Mesothelial cell of epicardium (in vitro differentiated cells): ENCODE data around the gene RND2. TPM values are rescaled to one million over a fixed set of nuclear protein-coding genes. Genes with fewer than 3 reads are reported as not detected.

Experiments
- DNase-seq, 2 experiments: peaks; one replicate each; pipeline ENCODE4 v3.0.0; 2021; ENCODE audit warnings: low spot score in 2 of 2; ENCODE audit not compliant: unreplicated experiment in 2 of 2
- H3K27ac Mint-ChIP-seq: 2 replicates; pipeline ENCODE4 v1.8.0; 2021; ENCODE audit warnings: mixed read lengths
- H3K27me3 Mint-ChIP-seq: 2 replicates; pipeline ENCODE4 v1.8.0; 2021; ENCODE audit warnings: low read depth, mixed read lengths
- H3K36me3 Mint-ChIP-seq: 2 replicates; pipeline ENCODE4 v1.8.0; 2021; ENCODE audit warnings: mixed read lengths
- H3K4me1 Mint-ChIP-seq: 2 replicates; pipeline ENCODE4 v1.8.0; 2021; ENCODE audit warnings: mixed read lengths
- H3K4me3 Mint-ChIP-seq: 2 replicates; pipeline ENCODE4 v1.8.0; 2021; ENCODE audit warnings: mild to moderate bottlenecking, moderate library complexity, mixed read lengths
- H3K9me3 Mint-ChIP-seq: 2 replicates; pipeline ENCODE4 v1.8.0; 2021; ENCODE audit warnings: mixed read lengths
- CTCF ChIP-seq: fragments of 200-600 bp; sonication (generic); IDR thresholded peaks from one replicate; pipeline ENCODE4 v1.5.0; 2021; ENCODE audit warnings: antibody characterized with exemption; ENCODE audit not compliant: unreplicated experiment
- total RNA-seq: library from RNA; stranded (reverse); gene quantifications from 3 replicates; pipeline ENCODE4 v1.2.1, GENCODE V29; 2021

The RND2 gene
- total RNA-seq, 1 donor from 2014 or later = 8.7 TPM

GRCh38 chr17:43018932-43019331 lies 6.1 kb upstream of the RND2 start:
- Mint-ChIP-seq H3K36me3 (peaks cover 7% of the 10 kb centered on the region), H3K4me1 (peaks cover 32% of the 10 kb centered on the region), H3K27ac (peak overlapping the region; percentile 21), H3K27me3 (no peaks in the 10 kb centered on the region), H3K4me3 (no peak overlapping the region), H3K9me3 (no peaks in the 10 kb centered on the region)
- no peak for DNase-seq
- TF ChIP-seq CTCF = no peak

- peak overlapping the region; percentile 96 for H3K4me3 Mint-ChIP-seq
- TF ChIP-seq CTCF = no peak
- H3K36me3 Mint-ChIP-seq = peaks cover 7% of the 10 kb centered on the region
- H3K9me3 Mint-ChIP-seq = no peaks in the 10 kb centered on the region
- H3K27me3 Mint-ChIP-seq = no peaks in the 10 kb centered on the region
- H3K4me1 Mint-ChIP-seq = peaks cover 35% of the 10 kb centered on the region
- no peak for DNase-seq
- H3K27ac Mint-ChIP-seq = peak overlapping the region; percentile 96
Observed at GRCh38 chr17:43019418-43019817, 5.6 kb upstream of the RND2 start.

- H3K4me1 Mint-ChIP-seq = peaks cover 38% of the 10 kb centered on the region
- H3K4me3 Mint-ChIP-seq = peak overlapping the region; percentile 96
- H3K9me3 Mint-ChIP-seq = no peaks in the 10 kb centered on the region
- no peak for DNase-seq
- peak overlapping the region; percentile 96 for H3K27ac Mint-ChIP-seq
- peaks cover 7% of the 10 kb centered on the region for H3K36me3 Mint-ChIP-seq
- no peaks in the 10 kb centered on the region for H3K27me3 Mint-ChIP-seq
- no peak for TF ChIP-seq CTCF
Observed at GRCh38 chr17:43020030-43020621, 4.9 kb upstream of the RND2 start.

- H3K27ac Mint-ChIP-seq = peak overlapping the region; percentile 96
- peaks cover 40% of the 10 kb centered on the region for H3K4me1 Mint-ChIP-seq
- no peaks in the 10 kb centered on the region for H3K9me3 Mint-ChIP-seq
- peaks cover 2% of the 10 kb centered on the region for H3K36me3 Mint-ChIP-seq
- DNase-seq = peak in 1 of 2 experiments; percentile 68
- no peak for TF ChIP-seq CTCF
- peak overlapping the region; percentile 96 for H3K4me3 Mint-ChIP-seq
- H3K27me3 Mint-ChIP-seq = no peaks in the 10 kb centered on the region
Observed at GRCh38 chr17:43020789-43021740, 4.0 kb upstream of the RND2 start.

GRCh38 chr17:43021741-43022512 lies 3.1 kb upstream of the RND2 start, which contains the start of gene VAT1:
VAT1 (minus strand) TSS chr17:43022385; CDS start chr17:43022322, 63 bp downstream.
- Mint-ChIP-seq H3K36me3 (peaks cover 2% of the 10 kb centered on the region), H3K27ac (peak within 1 kb of the TSS; percentile 96), H3K4me1 (peaks cover 40% of the 10 kb centered on the region), H3K27me3 (no peaks in the 10 kb centered on the region), H3K4me3 (peak within 1 kb of the TSS; percentile 96), H3K9me3 (no peaks in the 10 kb centered on the region)
- no peak for TF ChIP-seq CTCF
- peak; percentile 56 to 77 for DNase-seq
